Measurements from ENCODE around the gene ARL6IP1.

GRCh38 chr16:18800293-18800692 is 1.1 kb downstream of the ARL6IP1 start:
- no peak for TF ChIP-seq CTCF (conservative IDR thresholded peaks at IDR 0.05; ENCODE audit: low read length)
- TF ChIP-seq EZH2phosphoT487 (IDR thresholded peaks at IDR 0.05; ENCODE audit: borderline replicate concordance): no peak

Measured in Loucy (cell line).